Measurements from ENCODE around the gene LRRC18. TPM values are rescaled to one million over a fixed set of nuclear protein-coding genes. Genes with fewer than 3 reads are reported as not detected.

Gene LRRC18
- total RNA-seq: not detected in 2 replicates

DNA sequence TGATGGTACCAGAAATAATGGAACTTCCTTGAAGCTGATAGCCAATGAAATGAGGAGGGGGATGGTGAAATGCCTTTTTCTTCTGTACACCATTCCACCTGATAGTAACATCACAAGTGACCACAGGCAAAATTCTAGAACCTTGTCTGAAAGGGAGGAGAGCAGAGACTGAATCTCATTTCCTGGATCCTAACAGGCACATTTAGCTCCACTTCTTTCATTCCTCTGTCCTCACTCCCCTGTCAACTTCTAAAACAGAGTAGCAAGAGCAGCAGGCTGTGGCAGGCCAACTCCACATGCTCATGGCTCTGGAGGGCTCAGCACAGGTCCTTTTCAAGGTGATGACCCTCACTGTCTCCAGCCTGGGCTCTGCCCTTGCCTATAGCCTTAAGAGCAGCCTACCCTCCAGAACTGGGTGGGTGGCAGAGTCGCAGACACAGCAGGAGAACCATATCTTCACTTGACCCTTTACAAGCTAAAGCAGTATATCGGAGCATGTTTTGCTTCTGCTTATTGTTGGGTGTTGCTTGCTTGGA, at the start of gene LRRC18:
Gene LRRC18 (minus strand): TSS at position 51 of the 536 bp plus-strand sequence. CDS start 25,685 bp downstream, outside the sequence.
- Mint-ChIP-seq H3K27ac (no peak within 1 kb of the TSS), H3K9me3 (no peaks in the 10 kb centered on the region), H3K4me3 (no peak within 1 kb of the TSS), H3K36me3 (ENCODE audit: low read depth) (no peaks in the 10 kb centered on the region), H3K4me1 (ENCODE audit: low read depth) (no peaks in the 10 kb centered on the region), H3K27me3 (ENCODE audit: insufficient read depth) (peaks cover 7% of the 10 kb centered on the region)
- intact Hi-C loops (cut with micrococcal nuclease): no loop called here
- DNase-seq (ENCODE audit: low spot score): no peak

DNA sequence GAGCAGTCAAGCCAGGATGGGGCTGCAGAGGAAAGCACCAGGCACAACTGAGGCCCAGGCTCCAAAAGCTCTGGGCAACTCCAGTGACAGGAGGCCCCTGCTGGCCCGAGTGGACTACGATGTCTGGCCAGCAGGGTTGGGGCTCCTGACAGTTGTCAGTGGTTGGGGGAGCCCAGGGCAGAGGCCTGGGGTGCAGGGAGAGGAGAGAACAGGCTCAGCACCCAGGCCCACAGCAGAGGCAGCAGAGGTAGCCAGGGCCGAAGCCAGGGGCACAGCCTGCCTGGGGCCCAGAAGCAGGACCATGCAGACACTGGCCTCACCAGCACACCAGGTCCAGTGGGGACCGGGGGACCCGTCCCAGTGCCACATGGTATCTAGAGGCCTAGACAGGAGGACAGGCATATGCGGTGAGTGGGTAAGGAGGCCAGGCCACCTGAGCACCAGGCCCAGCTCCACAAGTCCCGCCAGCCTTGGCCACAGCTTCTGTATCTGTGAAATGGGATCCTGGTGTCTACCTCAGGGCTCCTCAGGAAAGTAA, 46.0 kb upstream of the LRRC18 start:
- H3K27ac Mint-ChIP-seq: no peak overlapping the region
- no peak overlapping the region for H3K4me3 Mint-ChIP-seq
- H3K9me3 Mint-ChIP-seq: no peaks in the 10 kb centered on the region
- intact Hi-C loops (cut with micrococcal nuclease): loop anchor here (10.0 kb wide), 1 partner anchor 299 kb away; no protein-coding TSS in a partner anchor
- H3K36me3 Mint-ChIP-seq (ENCODE audit: low read depth): no peaks in the 10 kb centered on the region
- no peak for DNase-seq (ENCODE audit: low spot score)
- no peaks in the 10 kb centered on the region for H3K4me1 Mint-ChIP-seq (ENCODE audit: low read depth)
- peaks cover 2% of the 10 kb centered on the region for H3K27me3 Mint-ChIP-seq (ENCODE audit: insufficient read depth)

DNA sequence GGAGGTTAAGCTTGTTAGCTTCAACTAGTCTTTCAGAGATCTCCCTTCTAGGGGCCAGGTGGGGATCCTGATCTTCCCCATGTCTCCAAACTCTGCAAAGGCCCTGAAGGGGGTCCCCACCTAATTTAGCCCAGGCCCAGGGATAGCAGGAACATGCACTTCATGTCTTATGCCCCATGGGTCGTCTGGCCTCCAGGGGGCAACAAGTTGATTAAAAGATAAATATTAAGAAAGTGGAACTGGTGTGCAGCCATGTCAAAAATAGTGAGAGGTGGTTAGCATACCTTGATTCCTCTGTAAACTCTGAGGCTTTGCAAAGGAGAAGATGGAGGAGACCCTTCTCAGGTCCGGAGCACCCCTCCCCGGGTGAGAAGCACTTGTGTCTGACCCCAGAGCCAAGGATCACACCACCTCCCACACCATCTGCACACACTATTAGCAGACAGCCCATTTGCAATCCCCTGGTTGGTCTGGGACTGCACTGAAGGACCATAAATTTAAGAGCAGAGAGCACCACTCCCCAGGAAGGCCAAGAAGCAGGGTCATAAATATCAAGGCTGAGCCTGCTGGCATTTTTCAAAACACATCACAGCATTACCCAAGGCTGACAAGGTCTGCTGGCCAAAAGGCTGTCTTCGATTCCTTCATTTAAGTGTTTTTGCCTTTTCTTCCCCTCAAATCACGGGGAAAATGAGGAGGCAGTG, 44.2 kb upstream of the LRRC18 start:
- peaks cover 2% of the 10 kb centered on the region for H3K27me3 Mint-ChIP-seq (ENCODE audit: insufficient read depth)
- no peaks in the 10 kb centered on the region for H3K9me3 Mint-ChIP-seq
- no peaks in the 10 kb centered on the region for H3K36me3 Mint-ChIP-seq (ENCODE audit: low read depth)
- no peak overlapping the region for H3K4me3 Mint-ChIP-seq
- no peaks in the 10 kb centered on the region for H3K4me1 Mint-ChIP-seq (ENCODE audit: low read depth)
- H3K27ac Mint-ChIP-seq: no peak overlapping the region
- DNase-seq (ENCODE audit: low spot score): no peak
- intact Hi-C loops (cut with micrococcal nuclease): loop anchor here (5.0 to 10.0 kb wide), 2 partner anchors 301 to 389 kb away; no protein-coding TSS in a partner anchor

DNA sequence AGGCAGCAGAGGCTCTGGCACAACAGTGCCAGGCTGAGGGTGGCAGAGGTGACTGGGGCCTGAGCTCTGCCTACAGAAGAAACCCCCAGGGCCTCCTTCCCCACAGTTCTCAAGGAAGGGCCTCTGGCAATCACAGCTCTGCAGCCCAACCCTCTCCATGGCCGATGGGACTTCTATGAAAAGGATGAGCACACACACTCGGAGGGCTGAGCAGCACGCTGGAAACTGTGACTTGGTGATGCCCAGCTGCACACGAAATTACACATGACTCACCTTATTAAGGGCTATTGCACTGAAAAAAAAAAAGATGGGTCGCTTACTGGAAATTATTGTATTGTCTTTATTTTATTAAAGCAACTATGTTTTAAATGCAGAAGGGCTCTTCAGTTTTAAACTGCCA, 42.9 kb upstream of the LRRC18 start:
- Mint-ChIP-seq H3K4me3 (no peak overlapping the region), H3K27me3 (ENCODE audit: insufficient read depth) (peaks cover 2% of the 10 kb centered on the region), H3K36me3 (ENCODE audit: low read depth) (no peaks in the 10 kb centered on the region), H3K9me3 (no peaks in the 10 kb centered on the region), H3K27ac (no peak overlapping the region), H3K4me1 (ENCODE audit: low read depth) (no peaks in the 10 kb centered on the region)
- intact Hi-C loops (cut with micrococcal nuclease): loop anchor here (5.0 to 10.0 kb wide), 2 partner anchors 302 to 390 kb away; no protein-coding TSS in a partner anchor
- DNase-seq (ENCODE audit: low spot score): no peak

DNA sequence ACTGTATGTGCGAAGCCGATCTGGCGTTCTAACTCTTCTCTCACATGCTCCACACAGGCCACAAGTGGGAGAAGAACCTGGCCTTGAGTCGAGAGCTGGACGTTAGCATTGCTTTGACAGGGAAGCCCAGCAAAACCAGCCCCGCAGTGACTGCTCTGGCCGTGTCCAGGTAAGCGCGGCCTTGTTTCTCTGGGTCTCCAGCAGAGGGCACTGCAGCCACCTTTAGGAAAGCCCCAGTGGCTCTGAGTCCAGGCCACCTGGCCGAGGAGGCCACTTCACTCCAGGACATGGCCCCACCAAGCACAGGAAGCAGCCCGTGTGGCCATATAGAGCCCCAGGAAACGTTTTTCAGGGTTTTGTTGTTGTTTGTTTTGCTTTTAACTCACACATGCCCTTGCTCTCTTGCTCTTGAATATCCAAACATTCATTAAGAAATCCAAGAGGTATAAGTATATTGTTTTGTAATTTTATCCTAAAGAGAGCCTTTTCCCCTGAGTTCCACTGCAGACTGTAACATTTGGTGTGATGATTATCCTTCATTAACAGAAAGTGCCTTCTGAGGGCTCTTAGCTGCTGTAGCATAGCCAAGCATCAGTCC, 41.8 kb upstream of the LRRC18 start:
- DNase-seq (ENCODE audit: low spot score): peak; percentile 19
- H3K27me3 Mint-ChIP-seq (ENCODE audit: insufficient read depth): peaks cover 2% of the 10 kb centered on the region
- no peak overlapping the region for H3K27ac Mint-ChIP-seq
- no peaks in the 10 kb centered on the region for H3K36me3 Mint-ChIP-seq (ENCODE audit: low read depth)
- H3K4me1 Mint-ChIP-seq (ENCODE audit: low read depth): no peaks in the 10 kb centered on the region
- H3K9me3 Mint-ChIP-seq: no peaks in the 10 kb centered on the region
- no peak overlapping the region for H3K4me3 Mint-ChIP-seq
- intact Hi-C loops (cut with micrococcal nuclease): loop anchor here (1.0 to 10.0 kb wide), 6 partner anchors 183 to 537 kb away; no protein-coding TSS in a partner anchor

DNA sequence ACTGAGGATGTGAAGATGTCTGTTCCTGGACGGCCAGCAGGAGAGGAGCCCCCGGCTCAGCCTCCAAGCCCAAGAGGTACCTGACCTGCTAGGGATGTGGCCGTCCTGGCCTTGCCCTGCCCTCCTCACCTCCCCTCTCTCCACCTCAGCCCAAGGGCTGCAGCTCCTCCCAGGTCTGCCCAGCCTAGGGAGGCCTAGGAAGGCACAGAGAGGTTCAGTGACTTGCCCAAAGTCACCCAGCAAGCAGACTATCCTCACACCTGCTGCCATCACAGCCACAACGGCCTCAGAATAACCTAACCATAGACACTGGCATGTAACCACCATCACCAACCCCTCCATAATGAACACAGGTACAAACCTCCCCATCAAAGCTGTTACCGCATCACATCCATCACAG, 38.7 kb upstream of the LRRC18 start:
- H3K4me3 Mint-ChIP-seq: no peak overlapping the region
- DNase-seq (ENCODE audit: low spot score): no peak
- no peaks in the 10 kb centered on the region for H3K4me1 Mint-ChIP-seq (ENCODE audit: low read depth)
- peaks cover 2% of the 10 kb centered on the region for H3K27me3 Mint-ChIP-seq (ENCODE audit: insufficient read depth)
- no peaks in the 10 kb centered on the region for H3K9me3 Mint-ChIP-seq
- no peak overlapping the region for H3K27ac Mint-ChIP-seq
- H3K36me3 Mint-ChIP-seq (ENCODE audit: low read depth): no peaks in the 10 kb centered on the region
- intact Hi-C loops (cut with micrococcal nuclease): no loop called here

DNA sequence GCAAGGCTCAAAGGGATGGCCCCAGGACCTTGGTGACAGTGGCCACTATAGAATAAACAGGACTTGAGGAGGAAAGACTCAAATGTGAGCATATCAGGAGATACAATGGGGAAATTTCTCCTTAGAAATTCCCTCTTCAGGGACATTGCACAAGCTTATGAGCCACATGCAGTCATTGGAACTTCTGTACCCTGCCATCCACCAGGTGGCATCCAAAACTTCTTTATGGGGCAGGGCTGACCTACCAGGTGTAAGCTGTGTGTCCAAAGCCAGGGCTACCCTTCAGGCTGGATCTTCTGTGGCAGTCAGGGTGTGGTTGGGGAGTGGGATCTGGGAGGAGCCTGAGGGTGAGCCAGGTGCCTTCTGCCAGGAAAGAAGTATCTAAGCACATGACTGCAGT, 36.6 kb upstream of the LRRC18 start:
- H3K9me3 Mint-ChIP-seq: no peaks in the 10 kb centered on the region
- peaks cover 5% of the 10 kb centered on the region for H3K27me3 Mint-ChIP-seq (ENCODE audit: insufficient read depth)
- H3K4me1 Mint-ChIP-seq (ENCODE audit: low read depth): no peaks in the 10 kb centered on the region
- no peak for DNase-seq (ENCODE audit: low spot score)
- no peaks in the 10 kb centered on the region for H3K36me3 Mint-ChIP-seq (ENCODE audit: low read depth)
- H3K27ac Mint-ChIP-seq: no peak overlapping the region
- H3K4me3 Mint-ChIP-seq: no peak overlapping the region
- intact Hi-C loops (cut with micrococcal nuclease): loop anchor here (1.0 kb wide), 1 partner anchor 536 kb away; no protein-coding TSS in a partner anchor

DNA sequence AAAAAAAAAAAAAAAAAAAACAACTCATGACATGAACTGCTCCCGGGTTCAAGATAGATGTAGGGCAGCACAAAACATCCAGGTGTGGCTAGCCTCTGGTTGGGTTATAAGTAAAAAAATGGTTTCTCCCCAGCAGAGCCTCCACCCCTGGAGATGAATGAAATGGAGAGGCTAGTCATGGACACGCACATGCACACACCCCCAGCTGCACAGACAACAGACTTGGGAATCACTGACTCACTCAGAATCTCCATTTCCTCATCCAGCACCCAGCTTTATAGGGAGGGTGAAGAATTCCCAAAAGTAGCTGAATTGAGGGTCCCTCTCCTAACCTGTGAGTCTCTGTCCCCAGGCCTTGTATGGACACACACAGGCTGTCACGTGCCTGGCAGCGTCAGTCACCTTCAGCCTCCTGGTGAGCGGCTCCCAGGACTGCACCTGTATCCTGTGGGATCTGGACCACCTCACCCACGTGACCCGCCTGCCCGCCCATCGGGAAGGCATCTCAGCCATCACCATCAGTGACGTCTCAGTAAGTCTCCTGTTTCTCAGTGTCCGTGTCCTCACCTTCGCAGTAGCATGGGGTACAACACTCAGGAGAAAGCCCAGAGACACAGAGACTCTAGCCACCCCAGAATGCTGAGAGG, 35.0 kb upstream of the LRRC18 start:
- no peaks in the 10 kb centered on the region for H3K4me1 Mint-ChIP-seq (ENCODE audit: low read depth)
- H3K9me3 Mint-ChIP-seq: no peaks in the 10 kb centered on the region
- intact Hi-C loops (cut with micrococcal nuclease): no loop called here
- no peak for DNase-seq (ENCODE audit: low spot score)
- H3K4me3 Mint-ChIP-seq: no peak overlapping the region
- H3K27ac Mint-ChIP-seq: no peak overlapping the region
- peaks cover 5% of the 10 kb centered on the region for H3K27me3 Mint-ChIP-seq (ENCODE audit: insufficient read depth)
- no peaks in the 10 kb centered on the region for H3K36me3 Mint-ChIP-seq (ENCODE audit: low read depth)

DNA sequence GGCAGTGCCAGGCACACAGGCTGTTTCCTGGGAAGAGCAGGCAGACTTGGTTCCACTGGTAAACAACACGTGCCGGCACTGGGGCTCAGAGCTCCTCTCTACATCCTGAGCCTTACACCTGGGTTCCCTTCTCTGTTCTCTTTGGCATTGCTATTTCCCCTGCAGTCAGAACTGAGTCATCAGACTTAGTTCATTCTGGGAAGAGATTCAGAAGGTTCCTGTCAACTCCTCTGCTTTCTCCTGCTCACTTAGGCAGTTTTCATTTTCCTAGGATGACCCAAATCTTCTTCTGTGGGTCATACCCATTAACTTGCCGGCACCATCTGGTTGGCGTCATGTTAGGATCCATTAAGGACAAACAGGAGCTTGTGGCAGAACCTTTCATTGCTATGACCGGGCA, 33.4 kb upstream of the LRRC18 start:
- H3K4me3 Mint-ChIP-seq: no peak overlapping the region
- intact Hi-C loops (cut with micrococcal nuclease): no loop called here
- no peak for DNase-seq (ENCODE audit: low spot score)
- no peaks in the 10 kb centered on the region for H3K4me1 Mint-ChIP-seq (ENCODE audit: low read depth)
- no peak overlapping the region for H3K27ac Mint-ChIP-seq
- no peaks in the 10 kb centered on the region for H3K9me3 Mint-ChIP-seq
- no peaks in the 10 kb centered on the region for H3K36me3 Mint-ChIP-seq (ENCODE audit: low read depth)
- H3K27me3 Mint-ChIP-seq (ENCODE audit: insufficient read depth): peaks cover 5% of the 10 kb centered on the region

DNA sequence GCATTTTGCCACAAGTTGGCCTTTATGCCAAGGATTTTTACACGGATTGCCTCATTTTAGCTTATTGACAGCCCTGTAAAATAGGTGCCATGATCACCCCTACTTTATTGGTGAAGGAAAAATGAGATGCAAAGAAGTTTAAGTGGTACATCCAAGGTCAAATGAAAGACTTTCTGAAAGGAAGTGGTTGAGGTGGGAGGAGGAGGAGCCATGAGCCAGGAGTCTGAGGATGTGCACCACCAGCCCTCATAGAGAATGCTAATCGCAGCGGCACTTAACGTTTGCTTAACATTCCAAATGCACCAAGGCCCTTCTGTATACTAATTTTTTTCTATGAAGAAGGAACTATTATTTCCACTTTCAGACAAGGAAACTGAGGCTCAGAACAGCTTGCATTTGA, 31.0 kb upstream of the LRRC18 start:
- no peak overlapping the region for H3K27ac Mint-ChIP-seq
- no peaks in the 10 kb centered on the region for H3K9me3 Mint-ChIP-seq
- intact Hi-C loops (cut with micrococcal nuclease): no loop called here
- no peak overlapping the region for H3K4me3 Mint-ChIP-seq
- no peak for DNase-seq (ENCODE audit: low spot score)
- H3K27me3 Mint-ChIP-seq (ENCODE audit: insufficient read depth): peaks cover 5% of the 10 kb centered on the region
- no peaks in the 10 kb centered on the region for H3K4me1 Mint-ChIP-seq (ENCODE audit: low read depth)
- no peaks in the 10 kb centered on the region for H3K36me3 Mint-ChIP-seq (ENCODE audit: low read depth)

DNA sequence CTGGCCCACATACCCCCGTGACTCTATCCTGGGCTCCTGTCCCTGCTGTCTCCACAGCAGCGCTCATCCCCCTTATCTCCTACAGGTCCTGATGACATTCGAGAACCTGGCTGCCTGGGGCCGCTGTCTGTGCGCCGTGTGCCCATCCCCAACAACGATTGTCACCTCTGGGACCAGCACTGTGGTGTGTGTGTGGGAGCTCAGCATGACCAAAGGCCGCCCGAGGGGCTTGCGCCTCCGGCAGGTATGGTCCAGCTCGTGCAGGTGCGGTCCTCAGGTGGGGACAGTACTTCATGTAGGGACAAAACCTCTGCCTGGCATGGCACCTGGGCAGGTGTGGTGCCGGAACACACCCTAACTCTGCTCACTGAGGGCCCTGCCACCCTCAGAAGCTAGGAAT, 30.4 kb upstream of the LRRC18 start:
- Mint-ChIP-seq H3K27ac (no peak overlapping the region), H3K27me3 (ENCODE audit: insufficient read depth) (peaks cover 5% of the 10 kb centered on the region), H3K4me3 (no peak overlapping the region), H3K36me3 (ENCODE audit: low read depth) (no peaks in the 10 kb centered on the region), H3K4me1 (ENCODE audit: low read depth) (no peaks in the 10 kb centered on the region), H3K9me3 (no peaks in the 10 kb centered on the region)
- DNase-seq (ENCODE audit: low spot score): no peak
- intact Hi-C loops (cut with micrococcal nuclease): no loop called here

DNA sequence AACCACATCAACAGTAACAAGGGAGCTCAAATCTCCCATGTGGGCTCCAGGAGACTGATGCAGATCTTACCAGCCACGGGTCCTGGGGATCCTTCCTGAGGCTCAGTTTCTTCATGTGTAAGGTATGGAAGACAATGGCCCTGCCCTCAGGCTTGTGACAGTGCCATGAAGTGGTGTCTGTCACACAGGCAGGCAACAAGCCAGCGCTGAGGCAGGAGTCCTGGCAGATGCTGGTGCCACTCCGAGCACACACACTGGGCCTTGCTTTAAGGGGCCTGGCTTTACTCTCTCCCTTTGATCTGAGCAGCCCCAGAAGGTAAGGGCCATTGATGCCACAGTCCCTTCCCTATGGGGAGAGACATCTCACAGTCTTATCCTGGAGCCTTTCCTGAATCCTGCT, 28.4 kb upstream of the LRRC18 start:
- Mint-ChIP-seq H3K9me3 (no peaks in the 10 kb centered on the region), H3K27me3 (ENCODE audit: insufficient read depth) (peaks cover 5% of the 10 kb centered on the region), H3K27ac (no peak overlapping the region), H3K4me3 (no peak overlapping the region), H3K36me3 (ENCODE audit: low read depth) (no peaks in the 10 kb centered on the region), H3K4me1 (ENCODE audit: low read depth) (no peaks in the 10 kb centered on the region)
- no peak for DNase-seq (ENCODE audit: low spot score)
- intact Hi-C loops (cut with micrococcal nuclease): no loop called here

DNA sequence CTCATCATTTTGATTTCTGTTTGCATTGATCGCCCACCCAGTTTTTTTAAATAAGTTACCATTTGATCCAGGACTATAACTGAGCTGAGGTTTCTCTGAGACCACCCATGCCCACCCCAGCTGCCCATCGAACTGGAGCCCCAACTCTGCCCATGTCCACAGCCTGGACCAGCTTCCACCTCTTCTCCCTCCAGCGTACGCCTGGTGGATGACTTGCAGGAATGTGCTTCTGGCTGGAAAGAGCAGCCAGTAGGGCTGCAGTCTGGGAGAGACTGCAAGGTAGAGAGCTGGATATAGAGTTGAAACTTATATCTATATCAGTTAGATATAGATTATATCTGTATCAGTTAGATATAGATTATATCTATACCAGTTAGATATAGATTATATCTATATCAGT, 25.8 kb upstream of the LRRC18 start:
- no peak overlapping the region for H3K27ac Mint-ChIP-seq
- no peaks in the 10 kb centered on the region for H3K27me3 Mint-ChIP-seq (ENCODE audit: insufficient read depth)
- DNase-seq (ENCODE audit: low spot score): no peak
- no peaks in the 10 kb centered on the region for H3K4me1 Mint-ChIP-seq (ENCODE audit: low read depth)
- no peaks in the 10 kb centered on the region for H3K9me3 Mint-ChIP-seq
- no peak overlapping the region for H3K4me3 Mint-ChIP-seq
- H3K36me3 Mint-ChIP-seq (ENCODE audit: low read depth): no peaks in the 10 kb centered on the region
- intact Hi-C loops (cut with micrococcal nuclease): no loop called here

Data from activated T-helper 1 cell treated with anti-CD3 and anti-CD28 coated beads, Interleukin-12 subunit alpha, Interleukin-12 subunit beta, Interleukin-2, Interleukin-4 antibody, amounts not matched to agents 30 ng/mL and 10 ng/mL and 1 ng/mL, durations not matched to agents 14 hours and 24 hours and 36 hours (primary cell).